NB4 (cell line): ENCODE data around the gene ERCC2.

Experiments used
- DNase-seq: peaks from one replicate; pipeline ENCODE4 v3.0.0; 2010; ENCODE audit warnings: low read depth
- H3K4me3 ChIP-seq: one replicate; pipeline ENCODE4 v1.5.1; 2011; ENCODE audit warnings: mild to moderate bottlenecking, low read depth, low read length, moderate library complexity
- MYC ChIP-seq: IDR thresholded peaks from 2 replicates; pipeline ENCODE4 v1.6.1; 2011; ENCODE audit warnings: low read depth, low read length
- POLR2A ChIP-seq: IDR thresholded peaks from 2 replicates; pipeline ENCODE4 v1.6.1; 2011; ENCODE audit warnings: mild to moderate bottlenecking; ENCODE audit not compliant: insufficient read length; ENCODE audit errors: extremely low read depth
- TF ChIP-seq, protein P1 (sequence below): IDR thresholded peaks from 2 replicates; pipeline ENCODE4 v1.6.1; 2011; ENCODE audit warnings: low read depth, low read length
- TF ChIP-seq, protein P2 (sequence below): IDR thresholded peaks from one replicate; pipeline ENCODE4 v1.5.1; 2012; ENCODE audit warnings: low read depth, low read length

ERCC2 gene

DNA sequence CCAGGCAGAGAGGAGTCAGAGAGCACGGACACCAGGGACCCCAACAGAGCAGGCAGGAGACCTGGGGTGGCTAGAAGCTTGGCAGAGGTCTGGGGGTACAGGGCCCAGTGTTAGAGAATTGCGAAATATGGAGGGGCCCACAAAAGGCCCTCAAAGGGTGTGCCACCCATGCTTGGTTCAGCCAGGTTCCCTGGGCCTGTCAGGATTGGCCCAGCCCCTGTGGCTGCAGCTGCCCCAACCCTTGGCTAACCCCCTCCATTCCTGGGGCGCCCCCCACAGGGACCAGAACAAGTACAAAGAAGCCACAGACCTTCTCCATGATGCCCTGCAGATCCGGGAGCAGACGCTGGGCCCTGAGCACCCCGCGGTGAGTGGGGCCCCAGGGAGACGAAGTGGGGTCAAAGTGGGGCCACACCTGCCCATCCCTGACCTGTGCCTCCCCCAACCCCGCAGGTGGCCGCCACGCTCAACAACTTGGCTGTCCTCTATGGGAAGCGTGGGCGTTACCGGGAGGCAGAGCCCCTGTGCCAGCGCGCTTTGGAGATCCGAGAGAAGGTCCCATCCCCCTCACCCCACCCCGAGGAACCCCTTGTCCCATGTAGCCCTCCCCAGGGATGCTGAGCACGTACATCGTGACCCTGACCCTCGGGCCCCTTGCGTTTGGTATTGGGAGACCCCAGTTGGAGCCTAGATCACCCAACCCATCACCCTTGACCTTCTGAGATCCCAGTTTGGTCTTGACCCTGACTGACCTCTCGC lies 21.8 kb downstream of the ERCC2 start:
- TF ChIP-seq, protein P1, sequence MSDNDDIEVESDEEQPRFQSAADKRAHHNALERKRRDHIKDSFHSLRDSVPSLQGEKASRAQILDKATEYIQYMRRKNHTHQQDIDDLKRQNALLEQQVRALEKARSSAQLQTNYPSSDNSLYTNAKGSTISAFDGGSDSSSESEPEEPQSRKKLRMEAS = no peak
- TF ChIP-seq, protein P2, sequence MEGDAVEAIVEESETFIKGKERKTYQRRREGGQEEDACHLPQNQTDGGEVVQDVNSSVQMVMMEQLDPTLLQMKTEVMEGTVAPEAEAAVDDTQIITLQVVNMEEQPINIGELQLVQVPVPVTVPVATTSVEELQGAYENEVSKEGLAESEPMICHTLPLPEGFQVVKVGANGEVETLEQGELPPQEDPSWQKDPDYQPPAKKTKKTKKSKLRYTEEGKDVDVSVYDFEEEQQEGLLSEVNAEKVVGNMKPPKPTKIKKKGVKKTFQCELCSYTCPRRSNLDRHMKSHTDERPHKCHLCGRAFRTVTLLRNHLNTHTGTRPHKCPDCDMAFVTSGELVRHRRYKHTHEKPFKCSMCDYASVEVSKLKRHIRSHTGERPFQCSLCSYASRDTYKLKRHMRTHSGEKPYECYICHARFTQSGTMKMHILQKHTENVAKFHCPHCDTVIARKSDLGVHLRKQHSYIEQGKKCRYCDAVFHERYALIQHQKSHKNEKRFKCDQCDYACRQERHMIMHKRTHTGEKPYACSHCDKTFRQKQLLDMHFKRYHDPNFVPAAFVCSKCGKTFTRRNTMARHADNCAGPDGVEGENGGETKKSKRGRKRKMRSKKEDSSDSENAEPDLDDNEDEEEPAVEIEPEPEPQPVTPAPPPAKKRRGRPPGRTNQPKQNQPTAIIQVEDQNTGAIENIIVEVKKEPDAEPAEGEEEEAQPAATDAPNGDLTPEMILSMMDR = no peak
- TF ChIP-seq POLR2A (no peak), MYC (no peak)
- no peak for DNase-seq
- no peak overlapping the region for H3K4me3 ChIP-seq

DNA sequence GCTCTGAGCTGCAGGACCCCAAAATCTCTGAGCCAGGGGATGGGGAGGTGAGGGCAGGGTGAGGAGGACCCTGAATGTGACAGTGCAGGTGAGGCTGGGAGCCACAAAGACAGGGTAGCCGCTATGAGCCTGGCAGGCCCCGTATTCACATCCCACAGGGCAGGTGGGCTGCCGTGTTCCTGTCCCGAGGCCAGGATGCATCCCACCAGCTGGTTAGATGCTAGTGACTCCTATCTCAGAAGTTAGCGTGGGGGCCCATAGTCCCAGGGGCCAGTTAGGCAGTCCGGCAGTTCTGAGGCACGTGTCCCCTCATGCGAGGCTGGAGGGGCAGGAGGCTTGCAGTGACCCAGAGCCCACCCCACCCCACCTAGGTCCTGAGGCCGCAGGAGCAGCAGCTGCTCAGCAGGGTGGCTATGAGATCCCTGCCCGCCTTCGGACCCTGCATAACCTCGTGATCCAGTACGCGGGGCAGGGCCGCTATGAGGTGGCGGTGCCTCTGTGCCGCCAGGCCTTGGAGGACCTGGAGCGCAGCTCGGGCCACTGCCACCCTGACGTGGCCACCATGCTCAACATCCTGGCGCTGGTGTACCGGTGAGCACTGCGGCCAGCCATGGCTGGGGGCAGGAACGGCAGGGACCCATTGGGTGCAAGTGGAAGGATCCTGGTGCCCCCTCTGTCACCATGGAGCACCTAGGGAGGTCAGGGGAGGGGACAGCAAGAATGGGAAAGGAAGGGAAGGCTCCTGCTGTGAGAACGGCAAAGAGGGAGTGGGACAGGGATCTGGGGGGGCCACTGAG lies 22.6 kb downstream of the ERCC2 start:
- no peak for DNase-seq
- TF ChIP-seq POLR2A (no peak), MYC (no peak)
- TF ChIP-seq, protein P1 = no peak
- TF ChIP-seq, protein P2 = no peak
- no peak overlapping the region for H3K4me3 ChIP-seq

DNA sequence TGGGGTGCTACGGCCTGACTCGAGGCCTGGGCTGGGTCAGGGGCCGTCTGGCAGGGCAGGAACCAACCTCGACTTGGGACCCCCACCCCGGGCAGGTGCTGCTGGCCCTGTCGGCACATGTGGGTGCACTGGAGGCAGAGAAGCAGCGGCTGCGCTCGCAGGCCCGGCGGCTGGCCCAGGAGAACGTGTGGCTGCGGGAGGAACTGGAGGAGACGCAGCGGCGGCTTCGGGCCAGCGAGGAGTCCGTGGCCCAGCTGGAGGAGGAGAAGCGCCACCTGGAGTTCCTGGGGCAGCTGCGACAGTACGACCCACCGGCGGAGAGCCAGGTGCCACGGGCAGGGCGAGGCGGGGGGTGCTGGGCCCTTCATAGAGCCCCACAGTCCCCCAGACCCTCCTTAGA lies 23.9 kb downstream of the ERCC2 start:
- H3K4me3 ChIP-seq = no peak overlapping the region
- no peak for DNase-seq
- TF ChIP-seq POLR2A (no peak), MYC (no peak)
- TF ChIP-seq, protein P2 = no peak
- TF ChIP-seq, protein P1 = no peak

DNA sequence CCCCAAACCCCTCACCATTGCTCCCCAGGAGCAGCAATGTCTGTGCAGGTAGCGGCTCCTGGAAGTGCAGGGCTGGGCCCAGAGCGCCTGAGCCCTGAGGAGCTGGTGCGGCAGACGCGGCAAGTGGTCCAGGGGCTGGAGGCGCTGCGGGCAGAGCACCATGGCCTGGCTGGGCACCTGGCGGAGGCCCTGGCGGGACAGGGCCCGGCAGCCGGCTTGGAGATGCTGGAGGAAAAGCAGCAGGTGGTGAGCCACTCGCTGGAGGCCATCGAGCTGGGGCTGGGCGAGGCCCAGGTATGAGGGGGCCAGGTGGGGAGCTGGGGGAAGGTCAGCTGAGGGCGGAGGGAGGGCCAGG lies 24.9 kb downstream of the ERCC2 start:
- TF ChIP-seq MYC = no peak
- TF ChIP-seq POLR2A = no peak
- TF ChIP-seq, protein P1 = no peak
- TF ChIP-seq, protein P2 = no peak
- DNase-seq = no peak
- H3K4me3 ChIP-seq = no peak overlapping the region

DNA sequence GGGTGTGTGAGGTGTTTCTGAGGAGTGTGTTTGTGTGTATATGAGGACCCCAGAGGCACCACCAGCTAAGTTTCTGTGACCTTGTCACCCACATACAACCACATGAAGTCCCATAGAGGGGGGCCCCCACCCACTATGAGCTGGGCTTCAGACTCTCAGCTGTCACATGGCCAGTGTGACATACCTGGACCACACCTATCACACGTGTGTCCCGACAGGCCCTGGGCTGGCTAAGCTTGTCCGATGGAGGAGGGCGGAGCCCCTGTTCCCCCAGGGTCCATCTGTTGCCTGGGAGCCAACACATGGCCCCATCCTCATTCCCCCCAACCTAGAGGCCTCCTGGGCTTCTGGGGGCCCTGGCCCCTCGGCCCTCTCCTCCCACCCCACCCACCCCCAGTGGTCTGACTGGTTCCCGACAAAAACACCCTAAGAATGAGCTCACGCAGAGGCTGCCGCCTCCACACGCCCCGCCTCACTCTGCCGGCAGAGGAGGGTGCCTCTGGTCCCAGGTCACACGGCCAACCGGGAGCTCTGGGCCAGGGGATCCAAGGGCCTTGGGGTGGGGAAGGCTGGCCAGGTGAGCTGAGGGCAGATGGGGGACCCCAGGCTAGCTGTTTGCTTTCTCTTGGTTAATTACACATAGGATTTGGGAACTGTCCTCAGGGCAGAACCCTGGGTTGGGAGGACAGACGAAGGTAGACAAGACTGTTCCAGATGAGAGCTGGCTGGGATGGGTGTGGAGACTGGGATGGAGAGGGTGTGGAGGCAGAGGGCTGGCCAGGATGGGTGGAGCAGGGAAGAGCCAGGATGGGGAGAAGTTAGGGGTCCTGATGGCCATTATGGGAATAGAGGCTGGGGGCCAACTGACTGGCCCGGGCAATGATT lies 25.5 kb downstream of the ERCC2 start:
- no peak for TF ChIP-seq POLR2A
- no peak for DNase-seq
- no peak overlapping the region for H3K4me3 ChIP-seq
